PC-3 (cell line): Measurements from ENCODE around the gene BICRA. TPM values are rescaled to one million over a fixed set of nuclear protein-coding genes. Genes with fewer than 3 reads are reported as not detected.
A peak's percentile ranks its signal among the peaks of the same experiment; 100 is the strongest.
"Not testable (repeated sequence)": the region's sequence is repeated elsewhere in the genome, so short reads cannot be mapped to it uniquely, and the experiment has no call there.

Experiments used
- ATAC-seq: fragments of 200-7000 bp; cut with Tn5 transposase; 2 replicates; pipeline ENCODE4 v1.9.1; 2020; ENCODE audit warnings: mild to moderate bottlenecking, moderate library complexity
- BruUV-seq: library from RNA; stranded (reverse); fragments of 400-500 nt; replicated peaks from 2 replicates; lab custom pipeline; 2021; lab: Mats Ljungman, UMichigan
- CTCF ChIA-PET: fragments of 300-600 bp; sonication (Branson Sonifier 250); formaldehyde crosslinking; loops from one replicate; lab custom pipeline; 2022; ENCODE audit warnings: antibody characterized with exemption; lab: Charles Lee
- POLR2A ChIA-PET: fragments of 300-600 bp; sonication (Branson Sonifier 250); formaldehyde crosslinking; loops from one replicate; lab custom pipeline; 2022; ENCODE audit warnings: antibody characterized with exemption; ENCODE audit not compliant: unreplicated experiment; lab: Charles Lee
- DNase-seq: peaks from one replicate; pipeline ENCODE4 v3.0.0-alpha.2; 2015
- H2AFZ ChIP-seq: fragments of 300-600 bp; sonication (generic); 2 replicates; pipeline ENCODE4 v1.6.0; 2016; ENCODE audit warnings: antibody characterized with exemption, low read length
- H3F3A ChIP-seq: fragments of 300-600 bp; sonication (generic); one replicate; pipeline ENCODE4 v1.6.0; 2017; ENCODE audit warnings: antibody characterized with exemption, low read length, control low read depth, mild to moderate bottlenecking; ENCODE audit not compliant: unreplicated experiment
- H3K27ac ChIP-seq: fragments of 300-600 bp; sonication (generic); 2 replicates; pipeline ENCODE4 v1.5.1; 2016; ENCODE audit warnings: mild to moderate bottlenecking, low read length
- H3K27me3 ChIP-seq: fragments of 300-600 bp; sonication (generic); 2 replicates; pipeline ENCODE4 v1.6.1; 2016; ENCODE audit warnings: low read length, mixed read lengths
- H3K36me3 ChIP-seq: fragments of 300-600 bp; sonication (generic); 2 replicates; pipeline ENCODE4 v1.6.1; 2016; ENCODE audit warnings: low read depth, mixed run types, low read length, mixed read lengths
- H3K4me1 ChIP-seq: fragments of 300-600 bp; sonication (generic); 2 replicates; pipeline ENCODE4 v1.5.1; 2016; ENCODE audit warnings: low read length; ENCODE audit not compliant: insufficient read depth
- H3K4me2 ChIP-seq: fragments of 300-600 bp; sonication (generic); 2 replicates; pipeline ENCODE4 v1.6.0; 2016; ENCODE audit warnings: low read length
- H3K4me3 ChIP-seq: fragments of 300-600 bp; sonication (generic); 2 replicates; pipeline ENCODE4 v1.5.1; 2016; ENCODE audit warnings: mild to moderate bottlenecking, low read length, mixed read lengths
- H3K79me2 ChIP-seq: fragments of 300-600 bp; sonication (generic); 2 replicates; pipeline ENCODE4 v1.6.1; 2017; ENCODE audit warnings: low read length, mixed read lengths
- H3K9ac ChIP-seq: fragments of 300-600 bp; sonication (generic); 2 replicates; pipeline ENCODE4 v1.6.0; 2016; ENCODE audit warnings: mild to moderate bottlenecking, low read length
- H3K9me2 ChIP-seq: fragments of 300-600 bp; sonication (generic); replicated peaks from 2 replicates; pipeline ENCODE4 v1.6.1; 2016; ENCODE audit warnings: mixed run types, low read length, mixed read lengths
- H3K9me3 ChIP-seq: fragments of 300-600 bp; sonication (generic); 2 replicates; pipeline ENCODE4 v1.6.1; 2016; ENCODE audit warnings: low read length, mixed read lengths
- H4K20me1 ChIP-seq: fragments of 300-600 bp; sonication (generic); 2 replicates; pipeline ENCODE4 v1.6.1; 2016; ENCODE audit warnings: low read length, mixed read lengths
- EZH2 ChIP-seq: fragments of 300-600 bp; sonication (generic); IDR thresholded peaks from one replicate; pipeline ENCODE4 v1.6.1; 2017; ENCODE audit warnings: antibody characterized with exemption, mild to moderate bottlenecking, low read length; ENCODE audit not compliant: unreplicated experiment
- EZH2phosphoT487 ChIP-seq: fragments of 300-600 bp; sonication (generic); IDR thresholded peaks from 2 replicates; pipeline ENCODE4 v1.6.1; 2018; ENCODE audit warnings: mild to moderate bottlenecking, antibody characterized with exemption, low read length, borderline replicate concordance
- intact Hi-C: fragments of 100-400 bp; cut with micrococcal nuclease; formaldehyde crosslinking; loops from 2 replicates; pipeline ENCODE4 v1.9.0; 2023
- total RNA-seq: library from RNA; depleted of rRNA; stranded (reverse); fragments of >200 nt; gene quantifications from 2 replicates; pipeline ENCODE4 v1.2.3, GENCODE V29; 2014
- TF ChIP-seq, protein P1 (sequence below): fragments of 300-600 bp; sonication (generic); conservative IDR thresholded peaks from 2 replicates; pipeline ENCODE4 v1.5.1; 2017; ENCODE audit warnings: antibody characterized with exemption, low read depth, mild to moderate bottlenecking, low read length

BICRA gene
- total RNA-seq, 1 experiment from 2014 or later: 1.2 TPM

DNA sequence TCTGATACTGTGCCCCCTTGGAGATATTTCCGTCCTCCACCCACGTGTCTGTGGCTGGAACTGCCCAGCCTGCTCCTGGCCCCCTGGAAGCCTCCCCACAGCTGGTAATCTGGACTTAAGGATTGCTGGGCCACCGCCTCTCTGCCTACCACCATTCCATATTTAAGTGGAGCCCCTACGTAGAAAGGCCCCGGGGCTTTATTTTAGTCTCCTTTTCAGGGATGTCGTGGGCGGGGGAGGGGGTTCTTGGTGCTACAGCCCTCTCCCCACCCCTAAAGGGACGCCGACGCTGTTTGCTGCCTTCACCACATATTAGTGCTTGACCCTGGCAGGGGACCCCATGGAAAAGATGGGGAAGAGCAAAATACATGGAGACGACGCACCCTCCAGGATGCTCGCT lies 133.7 kb downstream of the BICRA start:
- Histone ChIP-seq H3K4me1 (peaks cover 23% of the 10 kb centered on the region), H3K79me2 (peaks cover 19% of the 10 kb centered on the region), H3K36me3 (no peaks in the 10 kb centered on the region), H3K27me3 (no peaks in the 10 kb centered on the region), H2AFZ (peak overlapping the region; percentile 65), H3K4me2 (peak overlapping the region; percentile 80), H3K9me2 (no peaks in the 10 kb centered on the region), H3K9me3 (no peaks in the 10 kb centered on the region), H3K9ac (peak overlapping the region; percentile 86), H3F3A (no peaks in the 10 kb centered on the region), H3K27ac (peak overlapping the region; percentile 95), H3K4me3 (peak overlapping the region; percentile 39; the same call in 1 of the 2 replicates), H4K20me1 (no peaks in the 10 kb centered on the region; the same call in 1 of the 2 replicates)
- TF ChIP-seq EZH2: no peak
- TF ChIP-seq, protein P1, sequence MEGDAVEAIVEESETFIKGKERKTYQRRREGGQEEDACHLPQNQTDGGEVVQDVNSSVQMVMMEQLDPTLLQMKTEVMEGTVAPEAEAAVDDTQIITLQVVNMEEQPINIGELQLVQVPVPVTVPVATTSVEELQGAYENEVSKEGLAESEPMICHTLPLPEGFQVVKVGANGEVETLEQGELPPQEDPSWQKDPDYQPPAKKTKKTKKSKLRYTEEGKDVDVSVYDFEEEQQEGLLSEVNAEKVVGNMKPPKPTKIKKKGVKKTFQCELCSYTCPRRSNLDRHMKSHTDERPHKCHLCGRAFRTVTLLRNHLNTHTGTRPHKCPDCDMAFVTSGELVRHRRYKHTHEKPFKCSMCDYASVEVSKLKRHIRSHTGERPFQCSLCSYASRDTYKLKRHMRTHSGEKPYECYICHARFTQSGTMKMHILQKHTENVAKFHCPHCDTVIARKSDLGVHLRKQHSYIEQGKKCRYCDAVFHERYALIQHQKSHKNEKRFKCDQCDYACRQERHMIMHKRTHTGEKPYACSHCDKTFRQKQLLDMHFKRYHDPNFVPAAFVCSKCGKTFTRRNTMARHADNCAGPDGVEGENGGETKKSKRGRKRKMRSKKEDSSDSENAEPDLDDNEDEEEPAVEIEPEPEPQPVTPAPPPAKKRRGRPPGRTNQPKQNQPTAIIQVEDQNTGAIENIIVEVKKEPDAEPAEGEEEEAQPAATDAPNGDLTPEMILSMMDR: no peak
- TF ChIP-seq EZH2phosphoT487: no peak
- BruUV-seq: TSS peak; percentile 81
- ATAC-seq (no peak), DNase-seq (no peak)
- intact Hi-C loops: loop anchor here (2.0 kb wide), 3 partner anchors 14 to 144 kb away; no protein-coding TSS in a partner anchor
- CTCF ChIA-PET: interaction anchor here (0.5 to 0.7 kb wide), 3 partner anchors 19 to 41 kb away, joined by 4 to 8 read pairs (median 7); partner anchors contain the start of gene EHD2
- POLR2A ChIA-PET: no interaction called here

DNA sequence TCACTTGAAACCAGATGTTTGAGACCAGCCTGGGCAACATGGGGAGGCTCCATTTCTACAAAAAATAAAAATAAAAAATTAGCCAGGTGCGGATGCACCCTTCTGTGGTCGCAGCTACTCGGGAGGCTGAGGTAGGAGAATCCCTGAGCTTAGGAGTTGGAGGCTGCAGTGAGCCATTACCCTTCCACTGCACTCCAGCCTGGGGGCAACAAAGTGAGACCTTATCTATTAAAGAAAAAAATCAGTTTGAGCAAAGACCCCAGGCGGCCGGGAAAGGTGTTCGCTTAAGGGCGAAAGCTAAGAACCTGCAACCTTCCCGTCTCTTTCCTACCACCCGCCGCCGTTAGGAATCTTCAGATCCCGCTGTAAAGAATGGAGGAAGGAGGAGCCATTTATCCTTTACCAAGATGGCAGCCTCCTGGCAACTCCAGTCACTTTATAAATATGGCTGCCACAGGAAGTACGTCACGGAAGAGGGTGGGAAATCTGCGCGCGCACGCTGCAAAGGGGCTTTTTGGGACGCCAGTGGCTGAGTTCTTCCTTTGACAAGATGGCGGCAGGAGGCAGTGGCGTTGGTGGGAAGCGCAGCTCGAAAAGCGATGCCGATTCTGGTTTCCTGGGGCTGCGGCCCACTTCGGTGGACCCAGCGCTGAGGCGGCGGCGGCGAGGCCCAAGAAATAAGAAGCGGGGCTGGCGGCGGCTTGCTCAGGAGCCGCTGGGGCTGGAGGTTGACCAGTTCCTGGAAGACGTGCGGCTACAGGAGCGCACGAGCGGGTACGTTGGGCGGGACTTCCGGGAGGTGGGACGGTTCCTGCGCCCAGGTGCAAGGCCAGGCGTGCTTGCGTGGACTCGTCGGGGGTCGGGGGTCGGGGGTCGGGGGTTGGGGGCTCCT lies 136.3 kb downstream of the BICRA start, which contains the start of gene NOP53:
NOP53 (plus strand) TSS at position 537 of the 892 bp plus-strand sequence; CDS start at position 551, 14 bp downstream.
- Histone ChIP-seq H2AFZ (peak within 1 kb of the TSS; percentile 79), H3K4me3 (peak within 1 kb of the TSS; percentile 88), H3K9me2 (no peaks in the 10 kb centered on the region), H3F3A (no peaks in the 10 kb centered on the region), H3K9me3 (no peaks in the 10 kb centered on the region), H3K4me1 (peaks cover 23% of the 10 kb centered on the region), H3K36me3 (peaks cover 6% of the 10 kb centered on the region; the same call in 1 of the 2 replicates), H3K27me3 (no peaks in the 10 kb centered on the region), H3K4me2 (peak within 1 kb of the TSS; percentile 74), H3K27ac (peak within 1 kb of the TSS; percentile 75), H4K20me1 (peaks cover 9% of the 10 kb centered on the region; the same call in 1 of the 2 replicates), H3K9ac (peak within 1 kb of the TSS; percentile 94), H3K79me2 (peaks cover 38% of the 10 kb centered on the region)
- TSS peak; percentile 36 for BruUV-seq
- no peak for TF ChIP-seq EZH2phosphoT487
- TF ChIP-seq EZH2: no peak
- TF ChIP-seq, protein P1: no peak
- ATAC-seq: peak; percentile 52
- POLR2A ChIA-PET: no interaction called here
- intact Hi-C loops: no loop called here
- CTCF ChIA-PET: no interaction called here
- peak; percentile 94 for DNase-seq

DNA sequence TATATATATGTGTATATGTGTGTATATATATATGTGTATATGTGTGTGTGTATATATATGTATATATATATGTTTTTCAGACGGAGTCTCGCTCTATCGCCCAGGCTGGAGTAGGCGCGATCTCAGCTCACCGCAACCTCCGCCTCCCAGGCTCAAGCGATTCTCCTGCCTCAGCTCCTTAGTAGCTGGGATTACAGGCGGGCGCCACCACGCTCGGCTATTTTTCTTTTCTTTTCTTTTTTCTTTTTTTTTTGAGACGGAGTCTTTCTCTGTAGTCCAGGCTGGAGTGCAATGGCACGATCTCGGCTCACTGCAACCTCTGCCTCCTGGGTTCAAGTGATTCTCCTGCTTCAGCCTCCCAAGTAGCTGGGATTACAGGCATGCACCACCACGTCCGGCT lies 137.2 kb downstream of the BICRA start:
- H3F3A ChIP-seq, ATAC-seq, CTCF ChIA-PET, H2AFZ ChIP-seq, POLR2A ChIA-PET, H3K36me3 ChIP-seq, H3K9me2 ChIP-seq, DNase-seq, H3K27ac ChIP-seq, H3K27me3 ChIP-seq, intact Hi-C loops, H3K9me3 ChIP-seq, H4K20me1 ChIP-seq: not testable (repeated sequence)
- H3K4me3 ChIP-seq: peak overlapping the region; percentile 88
- peak overlapping the region; percentile 94 for H3K9ac ChIP-seq
- peaks cover 23% of the 10 kb centered on the region for H3K4me1 ChIP-seq
- peaks cover 38% of the 10 kb centered on the region for H3K79me2 ChIP-seq
- TSS peak; percentile 60 for BruUV-seq
- H3K4me2 ChIP-seq: peak overlapping the region; percentile 74
